Mesendoderm (in vitro differentiated cells): Measurements from ENCODE around the gene SLC43A2.

Experiments
- DNase-seq: peaks from one replicate; pipeline ENCODE4 v3.0.0; 2013
- H2AK5ac ChIP-seq: 2 replicates; pipeline ENCODE4 v1.6.1; 2013; ENCODE audit warnings: low read length, inconsistent platforms
- H2BK120ac ChIP-seq: 2 replicates; pipeline ENCODE4 v1.6.1; 2013; ENCODE audit warnings: low read depth, mild to moderate bottlenecking, low read length, moderate library complexity, mixed read lengths
- H2BK15ac ChIP-seq: replicated peaks from 2 replicates; pipeline ENCODE4 v1.6.1; 2013; ENCODE audit warnings: low read depth, mild to moderate bottlenecking, moderate library complexity
- H2BK5ac ChIP-seq: 2 replicates; pipeline ENCODE4 v1.6.1; 2013; ENCODE audit warnings: low read length, inconsistent platforms
- H3K18ac ChIP-seq: 2 replicates; pipeline ENCODE4 v1.6.1; 2013; ENCODE audit warnings: mild to moderate bottlenecking, low read length, mixed read lengths
- H3K23ac ChIP-seq: one replicate; pipeline ENCODE4 v1.6.1; 2013; ENCODE audit warnings: low read length
- H3K27ac ChIP-seq: 2 replicates; pipeline ENCODE4 v1.5.1; 2013; ENCODE audit warnings: low read depth, mild to moderate bottlenecking, inconsistent platforms, low read length, moderate library complexity
- H3K27me3 ChIP-seq: 2 replicates; pipeline ENCODE4 v1.6.1; 2013; ENCODE audit warnings: low read length, control low read depth, mild to moderate bottlenecking, inconsistent platforms; ENCODE audit not compliant: insufficient read depth, poor library complexity
- H3K36me3 ChIP-seq: 2 replicates; pipeline ENCODE4 v1.6.1; 2013; ENCODE audit warnings: low read length, inconsistent platforms; ENCODE audit not compliant: control insufficient read depth, insufficient read depth
- H3K4ac ChIP-seq: one replicate; pipeline ENCODE4 v1.6.1; 2013; ENCODE audit warnings: low read depth, mild to moderate bottlenecking, low read length, moderate library complexity
- H3K4me1 ChIP-seq: 2 replicates; pipeline ENCODE4 v1.6.1; 2013; ENCODE audit warnings: low read depth, low read length, inconsistent platforms; ENCODE audit not compliant: control insufficient read depth
- H3K4me2 ChIP-seq: 2 replicates; pipeline ENCODE4 v1.6.1; 2013; ENCODE audit warnings: low read length
- H3K4me3 ChIP-seq: 2 replicates; pipeline ENCODE4 v1.5.1; 2013; ENCODE audit warnings: mild to moderate bottlenecking, low read length
- H3K56ac ChIP-seq: one replicate; pipeline ENCODE4 v1.6.1; 2013; ENCODE audit warnings: low read length
- H3K79me1 ChIP-seq: 2 replicates; pipeline ENCODE4 v1.6.1; 2013; ENCODE audit warnings: low read length, inconsistent platforms
- H3K79me2 ChIP-seq: 2 replicates; pipeline ENCODE4 v1.6.1; 2013; ENCODE audit warnings: mild to moderate bottlenecking, low read length; ENCODE audit not compliant: control insufficient read depth, insufficient read depth
- H3K9ac ChIP-seq: 2 replicates; pipeline ENCODE4 v1.6.1; 2013; ENCODE audit warnings: low read length, inconsistent platforms
- H4K5ac ChIP-seq: one replicate; pipeline ENCODE4 v1.6.1; 2013; ENCODE audit warnings: low read length
- H4K8ac ChIP-seq: one replicate; pipeline ENCODE4 v1.6.1; 2013; ENCODE audit warnings: low read depth, mild to moderate bottlenecking, control low read depth, low read length, moderate library complexity
- WGBS: extraction: QIAGEN DNeasy Blood & Tissue Kit; methylation state at CpG from one replicate; pipeline ENCODE4 v1.1.7; 2013; ENCODE audit warnings: low lambda C conversion rate, missing lambda C conversion rate; ENCODE audit not compliant: insufficient coverage; ENCODE audit errors: extremely low coverage; 5-methylcytosine and 5-hydroxymethylcytosine counted together

SLC43A2 gene

DNA sequence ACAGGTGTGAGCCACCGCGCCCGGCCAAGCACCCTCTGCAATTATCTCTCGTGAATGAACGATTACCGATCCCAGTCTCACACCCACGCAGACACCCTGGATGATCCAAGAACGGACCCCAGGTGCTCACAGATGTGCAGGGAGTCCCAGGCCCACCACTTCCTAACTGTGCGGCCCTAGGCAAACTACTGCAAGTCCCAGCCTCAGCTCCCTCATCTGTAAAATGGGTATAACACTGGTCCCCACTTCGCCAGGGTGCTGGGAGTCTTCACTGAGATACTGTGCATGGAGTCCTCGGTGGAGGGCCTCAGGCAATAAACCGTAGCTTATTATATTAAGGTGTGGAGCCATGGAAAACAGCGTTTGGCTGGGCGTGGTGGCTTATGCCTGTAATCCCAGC, 44.5 kb downstream of the SLC43A2 start:
- Histone ChIP-seq H2AK5ac (no peak overlapping the region), H3K79me1 (no peaks in the 10 kb centered on the region), H4K5ac (no peak overlapping the region), H3K4me1 (no peaks in the 10 kb centered on the region), H2BK120ac (no peak overlapping the region), H3K18ac (no peak overlapping the region), H3K9ac (no peak overlapping the region), H3K4ac (no peak overlapping the region), H3K36me3 (no peaks in the 10 kb centered on the region), H3K56ac (no peak overlapping the region), H3K23ac (no peak overlapping the region), H2BK5ac (no peak overlapping the region), H3K79me2 (no peaks in the 10 kb centered on the region), H3K4me3 (no peak overlapping the region), H3K27me3 (no peaks in the 10 kb centered on the region), H2BK15ac (no peak overlapping the region), H3K4me2 (no peak overlapping the region), H3K27ac (no peak overlapping the region), H4K8ac (no peak overlapping the region)
- WGBS, result no CpG with 5 or more reads among the region's 14 CpGs
- DNase-seq, result no peak

DNA sequence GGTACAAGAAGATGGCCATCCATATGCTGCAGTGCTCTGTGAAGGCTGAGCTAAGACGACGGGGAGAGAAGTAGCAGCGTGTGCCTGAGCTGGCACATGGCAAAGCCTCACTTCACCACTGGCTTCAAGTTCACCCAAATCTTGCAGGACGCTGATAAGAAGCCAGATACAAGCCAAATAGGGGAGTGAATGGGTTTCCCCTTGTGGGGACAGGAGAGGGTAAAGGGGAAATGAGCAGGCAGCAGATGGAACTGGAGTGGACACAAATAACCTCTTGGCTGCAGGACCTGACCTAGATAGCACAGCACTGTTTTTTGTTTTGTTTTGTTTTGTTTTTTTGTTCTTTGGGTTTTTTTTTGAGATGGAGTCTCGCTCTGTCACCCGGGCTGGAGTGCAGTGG, 45.1 kb downstream of the SLC43A2 start:
- Histone ChIP-seq H2BK5ac (no peak overlapping the region), H3K56ac (no peak overlapping the region), H3K4me2 (no peak overlapping the region), H4K5ac (no peak overlapping the region), H3K79me2 (no peaks in the 10 kb centered on the region), H2AK5ac (no peak overlapping the region), H3K18ac (no peak overlapping the region), H3K9ac (no peak overlapping the region), H3K27ac (no peak overlapping the region), H4K8ac (no peak overlapping the region), H3K4ac (no peak overlapping the region), H3K4me1 (no peaks in the 10 kb centered on the region), H2BK120ac (no peak overlapping the region), H2BK15ac (no peak overlapping the region), H3K27me3 (no peaks in the 10 kb centered on the region), H3K36me3 (no peaks in the 10 kb centered on the region), H3K79me1 (no peaks in the 10 kb centered on the region), H3K23ac (no peak overlapping the region), H3K4me3 (no peak overlapping the region)
- WGBS, result no CpG with 5 or more reads among the region's 6 CpGs
- DNase-seq, result no peak

DNA sequence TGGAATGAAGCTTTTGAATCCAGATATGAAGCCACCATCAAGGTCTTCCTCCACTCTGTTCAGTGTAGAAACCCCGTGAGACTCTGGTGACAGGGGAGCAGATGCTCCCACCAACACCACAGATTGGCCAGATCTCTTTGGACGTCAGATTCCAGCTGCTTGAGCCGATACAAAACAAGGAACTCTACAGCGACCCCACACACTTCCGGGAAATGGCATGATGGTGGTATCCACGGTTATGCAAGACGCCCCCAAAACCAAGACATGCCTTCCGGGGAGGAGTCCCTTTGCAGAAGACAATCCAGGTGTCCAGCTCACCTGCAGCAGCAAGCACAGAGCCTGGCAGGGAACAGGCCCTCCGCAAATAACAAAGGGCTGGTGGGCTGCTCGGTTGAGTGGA, 46.3 kb downstream of the SLC43A2 start:
- Histone ChIP-seq H2AK5ac (no peak overlapping the region), H3K18ac (no peak overlapping the region), H3K27ac (no peak overlapping the region), H2BK5ac (no peak overlapping the region), H3K36me3 (no peaks in the 10 kb centered on the region), H3K56ac (no peak overlapping the region), H3K4ac (no peak overlapping the region), H2BK15ac (no peak overlapping the region), H3K23ac (no peak overlapping the region), H3K4me1 (no peaks in the 10 kb centered on the region), H3K27me3 (no peaks in the 10 kb centered on the region), H3K79me2 (no peaks in the 10 kb centered on the region), H4K8ac (no peak overlapping the region), H3K79me1 (no peaks in the 10 kb centered on the region), H3K4me2 (no peak overlapping the region), H4K5ac (no peak overlapping the region), H3K9ac (no peak overlapping the region), H3K4me3 (no peak overlapping the region), H2BK120ac (no peak overlapping the region)
- no CpG with 5 or more reads among the region's 10 CpGs for WGBS
- DNase-seq, result no peak

GRCh38 chr17:1580979-1581676, 47.5 kb downstream of the SLC43A2 start:
- H2AK5ac ChIP-seq, result no peak overlapping the region
- no peak overlapping the region for H4K5ac ChIP-seq
- H3K27ac ChIP-seq, result no peak overlapping the region
- H3K4ac ChIP-seq, result no peak overlapping the region
- no CpG with 5 or more reads among the region's 19 CpGs for WGBS
- no peak overlapping the region for H4K8ac ChIP-seq
- no peaks in the 10 kb centered on the region for H3K27me3 ChIP-seq
- H2BK120ac ChIP-seq, result no peak overlapping the region
- H2BK5ac ChIP-seq, result no peak overlapping the region
- H3K9ac ChIP-seq, result no peak overlapping the region
- H3K23ac ChIP-seq, result no peak overlapping the region
- no peaks in the 10 kb centered on the region for H3K79me1 ChIP-seq
- no peaks in the 10 kb centered on the region for H3K36me3 ChIP-seq
- no peaks in the 10 kb centered on the region for H3K4me1 ChIP-seq
- H3K56ac ChIP-seq, result peak overlapping the region; percentile 15
- H3K4me2 ChIP-seq, result no peak overlapping the region
- no peak overlapping the region for H3K4me3 ChIP-seq
- H3K18ac ChIP-seq, result no peak overlapping the region
- H3K79me2 ChIP-seq, result no peaks in the 10 kb centered on the region
- H2BK15ac ChIP-seq, result no peak overlapping the region
- DNase-seq, result no peak

DNA sequence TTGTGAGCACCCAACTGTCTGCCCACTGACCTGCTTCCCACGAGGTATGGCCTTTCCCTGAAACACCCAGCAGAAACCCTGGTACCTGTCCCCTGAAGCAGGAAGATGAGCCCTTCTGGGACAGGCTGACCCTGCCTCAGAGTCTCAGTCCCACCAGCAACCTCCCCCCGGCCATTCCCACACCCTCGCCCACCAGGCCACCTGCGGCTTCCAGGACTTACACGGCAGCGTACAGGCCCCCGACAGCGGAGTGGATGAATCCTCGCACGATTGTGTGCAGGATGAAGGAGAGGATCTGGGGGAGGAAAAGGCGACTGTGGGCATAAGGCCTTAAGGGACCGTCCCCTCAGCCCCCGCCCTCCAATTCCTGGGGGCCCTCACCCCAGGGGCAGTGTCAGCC, 50.6 kb downstream of the SLC43A2 start:
- no peak overlapping the region for H3K18ac ChIP-seq
- H3K36me3 ChIP-seq, result no peaks in the 10 kb centered on the region
- no peaks in the 10 kb centered on the region for H3K79me2 ChIP-seq
- no peak overlapping the region for H3K4me2 ChIP-seq
- H2BK15ac ChIP-seq, result no peak overlapping the region
- no peak overlapping the region for H4K5ac ChIP-seq
- no peak overlapping the region for H3K4me3 ChIP-seq
- H2BK5ac ChIP-seq, result no peak overlapping the region
- no peaks in the 10 kb centered on the region for H3K79me1 ChIP-seq
- no peak overlapping the region for H3K23ac ChIP-seq
- no peak overlapping the region for H3K9ac ChIP-seq
- no peak overlapping the region for H3K27ac ChIP-seq
- H3K56ac ChIP-seq, result no peak overlapping the region
- no CpG with 5 or more reads among the region's 13 CpGs for WGBS
- no peaks in the 10 kb centered on the region for H3K4me1 ChIP-seq
- no peaks in the 10 kb centered on the region for H3K27me3 ChIP-seq
- no peak for DNase-seq
- no peak overlapping the region for H2BK120ac ChIP-seq
- H4K8ac ChIP-seq, result no peak overlapping the region
- H2AK5ac ChIP-seq, result no peak overlapping the region
- no peak overlapping the region for H3K4ac ChIP-seq

GRCh38 chr17:1577583-1578013, 51.0 kb downstream of the SLC43A2 start:
- WGBS, result no CpG with 5 or more reads among the region's 6 CpGs

More at GRCh38 chr17:1577583-1578013, 51.0 kb downstream of the SLC43A2 start:
- H2BK15ac ChIP-seq, result no peak overlapping the region
- no peak overlapping the region for H3K4me2 ChIP-seq
- H3K56ac ChIP-seq, result no peak overlapping the region
- DNase-seq, result no peak
- no peaks in the 10 kb centered on the region for H3K4me1 ChIP-seq
- no peak overlapping the region for H4K5ac ChIP-seq
- no peak overlapping the region for H3K9ac ChIP-seq
- H3K27ac ChIP-seq, result no peak overlapping the region
- H2AK5ac ChIP-seq, result no peak overlapping the region
- H3K36me3 ChIP-seq, result no peaks in the 10 kb centered on the region
- no peaks in the 10 kb centered on the region for H3K79me2 ChIP-seq
- no peaks in the 10 kb centered on the region for H3K27me3 ChIP-seq
- H3K23ac ChIP-seq, result no peak overlapping the region
- H3K4me3 ChIP-seq, result no peak overlapping the region
- H4K8ac ChIP-seq, result no peak overlapping the region
- H3K79me1 ChIP-seq, result no peaks in the 10 kb centered on the region
- no peak overlapping the region for H2BK5ac ChIP-seq
- H3K18ac ChIP-seq, result no peak overlapping the region
- no peak overlapping the region for H2BK120ac ChIP-seq
- no peak overlapping the region for H3K4ac ChIP-seq
